NCI-H146 (cell line): ENCODE results near the gene SPIRE1.
"Not testable (repeated sequence)": the region's sequence is repeated elsewhere in the genome, so short reads cannot be mapped to it uniquely, and the experiment has no call there.

Experiments
- DNase-seq: peaks from one replicate; lab custom pipeline; 2025; lab: John Stamatoyannopoulos, UW

The SPIRE1 gene

GRCh38 chr18:12598181-12598930 is 59.6 kb downstream of the SPIRE1 start:
- DNase-seq: no peak

GRCh38 chr18:12597760-12598159 is 60.1 kb downstream of the SPIRE1 start:
- DNase-seq: no peak

GRCh38 chr18:12595571-12596255 is 62.2 kb downstream of the SPIRE1 start:
- DNase-seq: no peak

GRCh38 chr18:12593866-12594265 is 64.0 kb downstream of the SPIRE1 start:
- no peak for DNase-seq

- no peak for DNase-seq
Observed at GRCh38 chr18:12592597-12593127, 65.2 kb downstream of the SPIRE1 start.

- peak; percentile 10 for DNase-seq
Observed at GRCh38 chr18:12589448-12589847, 68.5 kb downstream of the SPIRE1 start.

- no peak for DNase-seq
Observed at GRCh38 chr18:12586956-12587355, 71.0 kb downstream of the SPIRE1 start.

GRCh38 chr18:12585218-12585617 is 72.7 kb downstream of the SPIRE1 start:
- DNase-seq: no peak

GRCh38 chr18:12580630-12581342 is 77.1 kb downstream of the SPIRE1 start:
- no peak for DNase-seq

- DNase-seq: no peak
Observed at GRCh38 chr18:12579775-12580174, 78.1 kb downstream of the SPIRE1 start.

GRCh38 chr18:12577848-12578247 is 80.1 kb downstream of the SPIRE1 start:
- no peak for DNase-seq

GRCh38 chr18:12574494-12575185 is 83.3 kb downstream of the SPIRE1 start:
- DNase-seq: peak; percentile 25

GRCh38 chr18:12571630-12572029 is 86.3 kb downstream of the SPIRE1 start:
- no peak for DNase-seq

- DNase-seq: no peak
Observed at GRCh38 chr18:12569791-12570190, 88.1 kb downstream of the SPIRE1 start.

- DNase-seq: no peak
Observed at GRCh38 chr18:12567849-12568248, 90.1 kb downstream of the SPIRE1 start.

- DNase-seq: no peak
Observed at GRCh38 chr18:12564861-12565260, 93.0 kb downstream of the SPIRE1 start.

- no peak for DNase-seq
Observed at GRCh38 chr18:12564378-12564777, 93.5 kb downstream of the SPIRE1 start.

GRCh38 chr18:12560600-12560999 is 97.3 kb downstream of the SPIRE1 start:
- not testable (repeated sequence) for DNase-seq

- DNase-seq: no peak
Observed at GRCh38 chr18:12559319-12559718, 98.6 kb downstream of the SPIRE1 start.

GRCh38 chr18:12556946-12557806 is 100.7 kb downstream of the SPIRE1 start:
- DNase-seq: no peak

- no peak for DNase-seq
Observed at GRCh38 chr18:12554796-12555388, 103.0 kb downstream of the SPIRE1 start.
